ENCODE results near the gene KIF17. TPM values are rescaled to one million over a fixed set of nuclear protein-coding genes. Genes with fewer than 3 reads are reported as not detected.
A peak's percentile ranks its signal among the peaks of the same experiment; 100 is the strongest.

KIF17 gene
- total and polyA plus RNA-seq, 2 of the 4 experiments (the other 2 are of a cell fraction), result 4.5 to 5.7 TPM

GRCh38 chr1:20616847-20617487, 100.8 kb downstream of the KIF17 start (continued):
- no peak for TF ChIP-seq MAZ (IDR thresholded peaks at IDR 0.05; ENCODE audit: borderline replicate concordance, low read depth, low read length)

GRCh38 chr1:20615946-20616846, 101.6 kb downstream of the KIF17 start:
- peak overlapping the region; percentile 61 for H4K91ac ChIP-seq (ENCODE audit: insufficient read depth, low read depth, low read length)
- peak; percentile 37 for DNase-seq
- H4K8ac ChIP-seq (ENCODE audit: low read depth in 2 of 2, low read length in 2 of 2), result peak overlapping the region; percentile 48 to 80; a peak in 3 of 4 replicates
- POLR2A ChIA-PET (ENCODE audit: unreplicated experiment), result no interaction called here
- no peaks in the 10 kb centered on the region for H3K79me1 ChIP-seq (ENCODE audit: low read depth in 1 of 2, low read length in 2 of 2)
- dilution Hi-C loops (cut with HindIII; ENCODE audit: low sequenced_read_pairs, unreplicated experiment) (no loop called here), in situ Hi-C loops (cut with MboI; ENCODE audit: low sequenced_read_pairs) (no loop called here), intact Hi-C loops (cut with micrococcal nuclease) (no loop called here)
- no peak overlapping the region for H3K27ac ChIP-seq (ENCODE audit: insufficient read depth, low read length)
- peak overlapping the region; percentile 67; the same call in 2 of the 3 replicates for H2BK15ac ChIP-seq (ENCODE audit: low read depth, low read length)
- 90% methylated on average over 2 of the region's 20 CpGs; no CpG with 5 or more reads in 1 of the 2 experiments for WGBS, 2 experiments (ENCODE audit: extremely low coverage in 2 of 2, insufficient read length in 1 of 2)
- H3K4me2 ChIP-seq (ENCODE audit: low read depth, low read length), result peak overlapping the region; percentile 41
- peaks cover 3% of the 10 kb centered on the region; the same call in 1 of the 2 replicates for H3K27me3 ChIP-seq (ENCODE audit: control insufficient read depth, insufficient read depth, low read length)
- peak overlapping the region; percentile 64 for H2BK20ac ChIP-seq (ENCODE audit: low read depth, low read length)
- 0 out of 2 replicates have a peak overlapping the region, but pooled peaks have one; percentile 64 for H2AK5ac ChIP-seq (ENCODE audit: low read depth, low read length)
- H3K56ac ChIP-seq (ENCODE audit: extremely low read depth, insufficient read depth, low read length), result no peak overlapping the region
- H2AK9ac ChIP-seq (replicated peaks; ENCODE audit: low read depth, low read length, poor library complexity), result no peak overlapping the region
- no peak overlapping the region; the same call in 1 of the 2 replicates for H3K14ac ChIP-seq (replicated peaks; ENCODE audit: low read depth, low read length)
- peak overlapping the region; percentile 8 for H2BK5ac ChIP-seq (ENCODE audit: low read depth, low read length, poor library complexity, severe bottlenecking)
- peak overlapping the region; percentile 61 for H3K4ac ChIP-seq (ENCODE audit: low read depth, low read length)
- peak overlapping the region; percentile 8; the same call in 1 of the 2 replicates for H3K9ac ChIP-seq (ENCODE audit: low read depth, low read length)
- peaks cover 15% of the 10 kb centered on the region for H3K4me1 ChIP-seq (ENCODE audit: control insufficient read depth, insufficient read depth, low read length)
- H4K20me1 ChIP-seq (ENCODE audit: insufficient read depth, low read length), result no peaks in the 10 kb centered on the region
- no peaks in the 10 kb centered on the region for H3K9me3 ChIP-seq (ENCODE audit: control insufficient read depth, insufficient read depth, low read length)
- peak; percentile 10 for ATAC-seq (ENCODE audit: low read depth)
- peak overlapping the region; percentile 29; the same call in 1 of the 2 replicates for H3K23ac ChIP-seq (ENCODE audit: low read depth, low read length)
- H3K9me1 ChIP-seq (ENCODE audit: insufficient read depth, low read length), result peaks cover 10% of the 10 kb centered on the region
- no peaks in the 10 kb centered on the region for H3K36me3 ChIP-seq (ENCODE audit: control insufficient read depth, insufficient read depth, low read length)
- CTCF ChIA-PET, result interaction anchor here (1.2 kb wide), 1 partner anchor 18 kb away, joined by 3 read pairs; the partner anchor contains the start of gene PINK1
- BruUV-seq (replicated peaks), result no TSS peak
- H3K18ac ChIP-seq (ENCODE audit: low read depth, low read length), result peak overlapping the region; percentile 13; the same call in 1 of the 2 replicates
- H3K4me3 ChIP-seq (ENCODE audit: insufficient read depth, low read depth, low read length), result no peak overlapping the region
- H2AFZ ChIP-seq (replicated peaks; ENCODE audit: low read length, poor library complexity), result peak overlapping the region; percentile 85
- peak overlapping the region; percentile 8 for H4K5ac ChIP-seq (ENCODE audit: low read depth, low read length)
- H2BK120ac ChIP-seq (ENCODE audit: low read depth, low read length), result peak overlapping the region; percentile 51
- TF ChIP-seq BHLHE40 (IDR thresholded peaks at IDR 0.05; ENCODE audit: low read depth, low read length), result no peak
- TF ChIP-seq ELK1 (IDR thresholded peaks at IDR 0.05; ENCODE audit: borderline replicate concordance, low read depth, low read length), result no peak
- TF ChIP-seq RFX5 (IDR thresholded peaks at IDR 0.05; ENCODE audit: low read depth, low read length), result no peak
- no peak for TF ChIP-seq MAFK (IDR thresholded peaks at IDR 0.05; ENCODE audit: low read depth, low read length)
- no peak for TF ChIP-seq SMC3 (IDR thresholded peaks at IDR 0.05; ENCODE audit: low read depth, low read length)
- TF ChIP-seq CTCF (conservative IDR thresholded peaks at IDR 0.05; ENCODE audit: low read depth, low read length), result no peak
- TF ChIP-seq MXI1 (IDR thresholded peaks at IDR 0.05; ENCODE audit: borderline replicate concordance, low read depth, low read length), result no peak
- TF ChIP-seq CHD1 (IDR thresholded peaks at IDR 0.05; ENCODE audit: low read depth, low read length), result no peak
- TF ChIP-seq RAD21 (IDR thresholded peaks at IDR 0.05; ENCODE audit: low read length), result no peak

All from IMR-90 (cell line).